ENCODE data around the gene TOPAZ1.

- TF ChIP-seq POLR2A (IDR thresholded peaks at IDR 0.05; ENCODE audit: low read depth, low read length) (no peak), POLR2AphosphoS5 (IDR thresholded peaks at IDR 0.05; ENCODE audit: low read depth, low read length) (no peak)
Measured at GRCh38 chr3:44309500-44309899, 67.8 kb downstream of the TOPAZ1 start.

All from GM12891 (cell line).